Left ventricle myocardium inferior (tissue), 1 donor: ENCODE measurements around the gene YPEL1. TPM values are rescaled to one million over a fixed set of nuclear protein-coding genes. Genes with fewer than 3 reads are reported as not detected.

Experiments used
- DNase-seq: peaks from one replicate; pipeline ENCODE4 v3.0.0-alpha.2; 2020
- H3K27ac ChIP-seq: fragments of 200-600 bp; replicated peaks from 2 replicates; pipeline ENCODE4 v1.8.0; 2021
- H3K27me3 ChIP-seq: fragments of 200-600 bp; 2 replicates; pipeline ENCODE4 v1.8.0; 2021; ENCODE audit warnings: low read depth
- H3K36me3 ChIP-seq: fragments of 200-600 bp; 2 replicates; pipeline ENCODE4 v1.8.0; 2021
- H3K4me1 ChIP-seq: fragments of 200-600 bp; 2 replicates; pipeline ENCODE4 v1.8.0; 2021
- H3K4me3 ChIP-seq: fragments of 200-600 bp; 2 replicates; pipeline ENCODE4 v1.8.0; 2021; ENCODE audit warnings: mild to moderate bottlenecking, moderate library complexity
- H3K9me3 ChIP-seq: fragments of 200-600 bp; replicated peaks from 2 replicates; pipeline ENCODE4 v1.8.0; 2021
- CTCF ChIP-seq: fragments of 200-600 bp; IDR thresholded peaks from 2 replicates; pipeline ENCODE4 v1.8.0; 2021; ENCODE audit warnings: antibody characterized with exemption, mild to moderate bottlenecking, borderline replicate concordance
- intact Hi-C: fragments of 100-400 bp; cut with micrococcal nuclease; formaldehyde crosslinking; loops from one replicate; pipeline ENCODE4 v1.11.0; 2022
- total RNA-seq: library from RNA; stranded (reverse); fragmentation: NEBNext Ultra II Directional; extraction: Animal tissue kit (Norgen Biotek cat#: 25700); gene quantifications from one replicate; pipeline ENCODE4 v1.2.1, GENCODE V29; 2021
- donor health status: DM: no; HTN: yes; CAD: no; lungs with severe emphysema.

The YPEL1 gene
- total RNA-seq, 1 donor from 2014 or later, result 8.3 TPM

GRCh38 chr22:21686193-21686608 is 49.4 kb downstream of the YPEL1 start:
- no peak for TF ChIP-seq CTCF
- Histone ChIP-seq H3K36me3 (peaks cover 91% of the 10 kb centered on the region), H3K4me1 (no peaks in the 10 kb centered on the region), H3K9me3 (no peaks in the 10 kb centered on the region), H3K27me3 (no peaks in the 10 kb centered on the region), H3K4me3 (no peak overlapping the region), H3K27ac (no peak overlapping the region)
- intact Hi-C loops, result no loop called here
- DNase-seq, result no peak

- Histone ChIP-seq H3K27me3 (no peaks in the 10 kb centered on the region), H3K9me3 (no peaks in the 10 kb centered on the region), H3K36me3 (peaks cover 90% of the 10 kb centered on the region), H3K4me1 (no peaks in the 10 kb centered on the region), H3K4me3 (no peak overlapping the region), H3K27ac (no peak overlapping the region)
- DNase-seq, result no peak
- intact Hi-C loops, result no loop called here
- TF ChIP-seq CTCF, result no peak
These were observed 50.5 kb downstream of the YPEL1 start for GRCh38 chr22:21685164-21685513.

- DNase-seq, result no peak
These were observed 51.0 kb downstream of the YPEL1 start for GRCh38 chr22:21684492-21685163.

GRCh38 chr22:21683401-21683811 is 52.2 kb downstream of the YPEL1 start:
- Histone ChIP-seq H3K27me3 (no peaks in the 10 kb centered on the region), H3K4me3 (no peak overlapping the region), H3K9me3 (no peaks in the 10 kb centered on the region), H3K4me1 (no peaks in the 10 kb centered on the region), H3K27ac (no peak overlapping the region), H3K36me3 (peaks cover 74% of the 10 kb centered on the region)
- intact Hi-C loops, result no loop called here
- TF ChIP-seq CTCF, result no peak
- DNase-seq, result no peak

More at GRCh38 chr22:21684492-21685163, 51.0 kb downstream of the YPEL1 start:
- no peaks in the 10 kb centered on the region for H3K4me1 ChIP-seq
- no peak overlapping the region for H3K4me3 ChIP-seq
- H3K27me3 ChIP-seq, result no peaks in the 10 kb centered on the region
- H3K36me3 ChIP-seq, result peaks cover 85% of the 10 kb centered on the region
- TF ChIP-seq CTCF, result no peak
- intact Hi-C loops, result no loop called here
- H3K9me3 ChIP-seq, result no peaks in the 10 kb centered on the region
- no peak overlapping the region for H3K27ac ChIP-seq

- no peaks in the 10 kb centered on the region for H3K27me3 ChIP-seq
- DNase-seq, result no peak
- no peaks in the 10 kb centered on the region for H3K4me1 ChIP-seq
- no peak for TF ChIP-seq CTCF
- no peak overlapping the region for H3K27ac ChIP-seq
- no peaks in the 10 kb centered on the region for H3K9me3 ChIP-seq
- no peak overlapping the region for H3K4me3 ChIP-seq
- H3K36me3 ChIP-seq, result peaks cover 66% of the 10 kb centered on the region
- intact Hi-C loops, result no loop called here
These were observed 53.0 kb downstream of the YPEL1 start for GRCh38 chr22:21682385-21683175.
